Middle frontal gyrus (tissue), 1 donor: ENCODE data around the gene TEX13B.
"Not testable (repeated sequence)": the region's sequence is repeated elsewhere in the genome, so short reads cannot be mapped to it uniquely, and the experiment has no call there.

Experiments used
- DNase-seq: peaks from one replicate; pipeline ENCODE4 v3.0.0-alpha.2; 2015; ENCODE audit warnings: low spot score; ENCODE audit errors: extremely low spot score

TEX13B gene, protein sequence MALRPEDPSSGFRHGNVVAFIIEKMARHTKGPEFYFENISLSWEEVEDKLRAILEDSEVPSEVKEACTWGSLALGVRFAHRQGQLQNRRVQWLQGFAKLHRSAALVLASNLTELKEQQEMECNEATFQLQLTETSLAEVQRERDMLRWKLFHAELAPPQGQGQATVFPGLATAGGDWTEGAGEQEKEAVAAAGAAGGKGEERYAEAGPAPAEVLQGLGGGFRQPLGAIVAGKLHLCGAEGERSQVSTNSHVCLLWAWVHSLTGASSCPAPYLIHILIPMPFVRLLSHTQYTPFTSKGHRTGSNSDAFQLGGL

DNA sequence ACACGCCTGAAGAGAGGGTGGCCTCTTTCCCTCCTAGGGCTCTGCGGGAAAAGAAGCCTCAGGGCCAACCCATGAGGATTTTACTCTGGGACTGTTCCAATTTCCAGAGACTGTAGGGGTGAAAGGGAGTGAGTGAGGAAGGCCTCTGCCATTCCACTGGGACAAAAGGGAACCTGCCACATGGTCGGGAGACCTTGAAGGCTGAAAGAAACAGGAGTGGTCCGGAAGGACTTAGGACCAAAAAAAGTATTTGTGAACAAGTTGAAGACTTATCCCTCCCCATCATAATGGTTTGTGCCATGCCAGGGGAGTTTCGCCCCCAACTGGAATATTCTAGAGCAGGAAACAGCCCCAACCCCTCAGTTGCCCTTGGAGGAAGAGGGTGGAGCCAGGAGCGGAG, at the start of gene TEX13B:
TSS of gene TEX13B (minus strand) at position 15 of the 400 bp plus-strand sequence. CDS start 243 bp downstream, outside the sequence.
- DNase-seq, result no peak

GRCh38 chrX:108029928-108030711, 48.0 kb upstream of the TEX13B start:
- DNase-seq, result no peak

- DNase-seq, result no peak
These were observed 46.7 kb upstream of the TEX13B start for GRCh38 chrX:108028854-108029253.

DNA sequence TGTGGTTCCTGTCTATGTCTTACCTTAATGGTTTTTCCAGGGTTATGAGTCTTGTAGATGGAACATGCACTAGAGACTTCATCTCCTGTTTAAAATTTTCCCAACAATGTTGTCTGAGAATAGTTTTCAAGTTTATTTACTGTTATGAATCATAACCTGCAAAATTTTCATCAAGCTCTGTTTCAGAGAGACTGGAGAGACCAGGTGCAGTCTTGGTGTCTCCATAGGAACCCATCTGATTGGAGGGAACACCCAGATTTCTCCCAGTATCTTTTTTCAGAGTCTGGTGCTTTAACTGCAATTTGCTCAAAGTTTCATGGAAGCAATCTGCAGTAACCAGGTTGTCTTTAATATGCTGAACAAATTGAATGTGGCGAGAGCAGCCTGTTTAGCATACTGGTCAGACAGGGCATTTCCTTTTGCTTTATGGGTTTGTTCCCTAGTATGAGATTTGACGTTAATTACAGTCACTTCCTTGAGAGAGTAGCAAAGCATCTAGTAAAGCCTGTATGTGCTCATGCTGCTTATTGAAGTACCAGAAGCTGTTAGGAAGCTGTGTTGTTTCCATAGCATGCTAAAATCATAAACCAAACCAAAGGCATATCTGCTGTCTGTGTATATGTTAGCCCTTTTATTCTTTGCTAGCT, 43.9 kb upstream of the TEX13B start:
- no peak for DNase-seq

- DNase-seq, result no peak
These were observed 43.2 kb upstream of the TEX13B start for GRCh38 chrX:108025376-108025775.

DNA sequence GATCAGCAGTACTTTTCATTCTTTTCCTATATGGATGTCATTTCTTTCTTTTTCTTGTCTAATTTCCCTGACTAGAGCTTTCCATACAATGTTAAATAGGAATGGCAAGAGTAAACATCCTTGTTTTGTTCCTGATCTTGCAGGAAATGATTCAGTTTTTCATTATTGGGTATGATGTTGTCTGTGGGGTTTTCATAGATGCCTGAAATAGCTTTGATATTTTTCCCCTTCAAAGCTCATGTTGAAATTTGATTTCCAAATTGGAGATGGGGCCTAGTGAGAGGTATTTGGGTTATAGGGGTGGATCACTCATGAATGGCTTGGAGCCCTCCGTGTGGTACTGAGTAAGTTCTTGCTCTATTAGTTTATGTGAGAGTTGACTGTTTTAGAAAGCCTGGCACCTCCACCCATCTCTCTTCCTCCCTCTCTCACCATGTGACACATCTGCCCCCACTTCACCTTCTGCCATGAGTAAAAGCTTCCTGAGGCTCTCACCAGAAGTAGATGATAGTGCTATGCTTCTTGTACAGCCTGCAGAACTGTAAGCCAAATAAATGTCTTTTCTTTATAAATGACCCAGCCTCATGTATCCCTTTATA, 40.4 kb upstream of the TEX13B start:
- DNase-seq, result no peak

DNA sequence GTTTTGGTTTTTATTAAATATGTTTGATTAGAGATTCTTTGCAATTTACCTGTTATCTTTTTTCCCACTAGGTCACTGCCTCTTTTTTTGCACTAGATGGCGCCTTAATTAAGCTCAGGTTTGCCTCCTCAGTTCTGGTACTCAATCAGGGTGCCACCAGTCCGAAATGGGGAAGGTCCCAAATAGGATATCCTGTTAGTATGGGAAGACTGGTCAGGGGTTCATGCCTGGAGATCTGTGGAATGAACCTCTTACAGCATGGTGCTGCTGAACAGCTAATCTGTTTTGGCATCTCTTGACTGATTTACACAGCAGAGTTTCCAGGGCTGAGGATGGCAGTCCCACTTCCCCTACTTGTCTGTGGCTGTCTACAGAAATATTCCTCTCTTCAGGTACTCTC, 38.5 kb upstream of the TEX13B start:
- no peak for DNase-seq

DNA sequence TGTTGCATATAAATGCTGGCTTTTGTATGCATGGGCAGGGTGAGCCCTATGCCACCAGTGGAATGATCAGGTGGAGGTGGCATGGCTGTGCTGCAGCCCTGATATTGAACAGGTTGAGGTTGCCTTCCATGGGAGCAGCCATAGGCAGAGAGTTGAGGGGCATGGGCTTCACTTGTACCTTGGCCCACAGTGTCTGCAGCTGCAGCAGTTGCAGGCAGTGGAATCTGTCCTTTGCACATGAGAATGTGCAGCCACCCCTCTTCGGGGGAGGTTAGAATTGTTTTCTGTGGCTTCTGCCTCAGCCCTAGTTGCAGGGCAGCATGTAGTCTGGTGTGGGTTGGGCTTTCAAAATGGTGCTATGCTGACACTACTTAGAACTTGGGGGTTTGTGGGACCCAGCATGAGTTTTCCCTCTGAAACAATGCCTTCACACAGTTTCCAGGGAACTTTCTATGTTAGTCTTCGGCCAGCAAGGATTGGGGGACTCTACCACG, 37.3 kb upstream of the TEX13B start:
- no peak for DNase-seq

DNA sequence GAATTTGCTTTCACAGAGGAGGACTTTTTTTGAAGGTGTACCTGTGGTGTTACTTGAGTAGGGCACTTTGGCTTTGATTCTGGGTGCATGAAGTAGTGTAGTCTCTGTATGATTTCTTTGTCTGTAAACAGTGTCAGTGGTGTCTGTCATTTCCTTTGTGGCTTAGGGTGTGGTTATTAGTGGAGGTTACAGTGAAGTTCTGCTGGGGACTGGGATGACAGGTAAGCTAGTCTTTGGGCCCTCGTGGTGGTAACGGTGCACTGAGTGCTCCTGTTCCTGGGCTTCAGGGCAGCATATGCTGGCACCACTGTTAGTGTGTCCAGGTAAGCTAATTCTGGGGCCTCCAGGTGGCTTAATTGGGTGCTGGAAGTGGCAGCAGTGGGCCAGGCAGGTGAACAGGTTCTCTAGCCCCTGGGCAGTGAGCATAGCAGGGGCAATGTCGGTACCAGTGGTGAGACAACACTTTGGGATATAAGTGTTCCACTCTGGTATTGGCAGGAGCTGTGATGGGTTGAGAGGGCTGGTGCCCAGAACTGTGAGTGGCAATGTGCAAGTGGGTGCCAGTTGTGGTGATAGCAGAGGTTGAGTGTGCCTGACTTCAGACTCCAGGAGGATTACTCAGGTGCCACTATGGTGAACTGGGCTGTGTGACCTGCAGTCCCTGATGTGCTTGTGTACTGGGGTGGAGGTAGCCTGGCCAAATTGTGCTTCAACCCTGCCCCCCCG, 36.6 kb upstream of the TEX13B start:
- DNase-seq, result no peak

GRCh38 chrX:108001218-108001814, 19.1 kb upstream of the TEX13B start:
- DNase-seq, result no peak

DNA sequence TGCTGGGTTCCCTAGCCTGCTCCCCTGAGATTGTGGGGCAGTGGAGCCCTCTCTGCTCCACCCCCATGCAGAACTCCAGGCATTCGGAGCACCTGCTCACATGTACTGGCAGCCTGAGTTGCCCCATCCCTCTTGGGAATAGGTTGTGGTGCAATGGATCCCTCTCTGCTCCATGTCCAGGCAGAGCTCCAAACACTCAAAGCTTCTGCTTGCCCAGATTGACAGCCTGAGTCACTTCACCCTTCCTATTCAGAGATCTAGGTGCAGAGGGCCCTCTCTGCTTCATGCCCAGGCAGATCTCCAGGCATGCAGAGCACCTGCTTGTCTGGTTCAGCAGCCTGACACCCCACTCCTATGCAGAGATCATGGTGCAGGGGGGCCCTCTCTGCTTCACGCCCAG, 18.6 kb upstream of the TEX13B start:
- no peak for DNase-seq

DNA sequence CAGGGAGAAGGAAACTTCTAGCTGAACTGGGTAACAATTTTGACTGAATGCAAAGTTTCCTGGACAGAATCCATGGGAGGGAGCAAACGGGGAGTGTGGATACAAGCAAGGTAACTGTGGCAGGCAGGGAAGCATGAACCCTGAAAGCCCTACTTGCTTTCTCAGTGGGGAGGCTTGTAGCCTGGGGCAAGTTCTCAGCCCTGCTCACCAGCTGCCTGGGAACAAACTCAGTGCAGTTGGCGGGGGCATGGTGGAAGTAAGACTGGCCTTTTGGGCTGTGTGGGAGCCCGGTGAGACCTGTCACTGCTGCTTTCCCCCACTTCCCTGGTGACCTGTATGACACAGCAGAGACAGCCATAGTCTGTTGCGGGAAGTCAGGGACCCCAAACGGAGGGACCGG, 14.0 kb upstream of the TEX13B start:
- DNase-seq, result no peak

- no peak for DNase-seq
These were observed 2.9 kb upstream of the TEX13B start for GRCh38 chrX:107985033-107985432.

DNA sequence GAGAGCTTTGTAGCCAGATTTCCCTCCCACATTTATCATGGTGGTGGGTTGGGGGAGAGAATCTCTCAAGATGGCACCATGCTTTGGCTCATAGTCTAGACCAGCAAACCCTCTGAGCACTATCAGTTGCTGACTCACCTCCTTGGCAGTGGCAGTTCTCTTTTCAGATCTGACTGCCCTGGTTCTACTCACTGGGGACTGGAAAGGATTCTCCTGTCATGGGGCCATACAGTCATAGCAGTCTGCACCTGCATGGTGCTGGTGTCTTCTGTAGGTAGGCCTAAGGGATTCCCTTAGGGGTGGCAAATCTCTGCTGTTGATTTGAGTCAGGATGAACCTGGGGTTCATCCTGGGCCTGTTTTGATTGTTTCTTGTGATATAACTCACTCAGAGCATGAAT, 2.6 kb downstream of the TEX13B start:
- no peak for DNase-seq

DNA sequence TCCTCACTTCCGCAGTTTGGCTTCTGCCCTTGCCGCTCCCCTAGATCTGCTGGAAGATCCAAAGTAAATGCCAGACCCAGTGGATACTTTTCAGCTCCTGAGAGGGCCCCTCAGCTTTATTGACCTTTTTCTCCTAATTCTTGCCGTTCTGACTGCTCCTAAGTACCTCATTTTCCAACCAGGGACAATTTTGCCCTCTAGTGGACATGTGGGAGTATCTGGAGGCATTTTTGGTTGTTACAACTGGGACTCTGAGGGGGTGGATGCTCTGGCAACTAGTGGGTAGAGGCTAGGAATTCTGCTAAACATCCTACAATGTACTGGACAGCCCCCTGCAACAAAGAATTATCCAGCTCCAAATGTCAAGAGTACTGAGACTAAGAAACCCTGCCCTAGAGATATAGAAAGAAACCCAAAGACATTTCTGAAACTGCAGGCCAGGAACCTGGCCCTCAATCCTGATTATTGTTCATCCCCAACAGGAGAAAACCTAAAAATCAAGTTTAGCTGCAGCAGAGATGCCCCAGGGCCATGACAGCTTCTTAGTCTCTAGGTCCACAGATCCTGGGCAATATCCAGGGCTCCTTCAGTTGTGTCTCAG, 3.4 kb downstream of the TEX13B start:
- no peak for DNase-seq

DNA sequence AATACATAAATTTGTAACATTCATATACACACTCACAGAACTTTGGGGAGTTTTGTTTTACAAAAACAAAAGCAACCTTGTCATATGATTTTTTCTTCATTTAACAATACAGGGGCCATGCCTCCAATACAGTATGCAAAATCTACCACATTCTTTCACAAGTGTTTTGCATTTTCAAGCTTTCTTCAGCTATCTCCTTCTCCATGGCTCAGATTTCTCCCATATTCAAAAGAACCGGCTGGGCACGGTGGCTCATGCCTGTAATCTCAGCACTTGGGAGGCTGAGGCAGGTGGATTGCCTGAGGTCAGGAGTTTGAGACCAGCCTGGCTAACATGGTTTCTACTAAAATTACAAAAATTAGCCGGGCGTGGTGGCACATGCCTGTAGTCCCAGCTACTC, 4.1 kb downstream of the TEX13B start:
- no peak for DNase-seq

GRCh38 chrX:107971636-107972035, 10.5 kb downstream of the TEX13B start:
- no peak for DNase-seq

DNA sequence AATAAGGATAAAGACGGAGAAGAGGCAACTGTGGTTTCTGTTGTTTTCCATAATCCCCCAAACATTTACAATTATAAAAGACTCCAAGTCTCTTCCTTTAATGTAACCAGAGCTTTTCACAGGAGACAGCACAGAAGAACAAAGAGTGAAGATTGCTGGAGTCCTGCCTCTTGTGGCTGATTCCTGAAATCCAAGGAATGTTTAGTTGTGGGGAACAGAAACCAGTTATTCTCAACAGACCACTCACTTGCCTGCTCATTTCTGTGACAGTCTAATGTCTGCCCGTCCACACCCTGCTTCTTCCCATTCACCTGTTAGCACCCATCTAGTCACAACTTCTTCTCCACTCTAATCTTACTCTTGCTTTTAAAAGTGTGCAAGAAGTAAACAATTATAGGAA, 12.1 kb downstream of the TEX13B start:
- no peak for DNase-seq

GRCh38 chrX:107968623-107969022, 13.5 kb downstream of the TEX13B start:
- no peak for DNase-seq

GRCh38 chrX:107955337-107955736, 26.8 kb downstream of the TEX13B start:
- DNase-seq, result not testable (repeated sequence)
